Activated gamma-delta T cell treated with Interleukin-2 at 50 U/mL for 16 hours (primary cell): ENCODE results near the gene USE1.

Source experiments
- DNase-seq: peaks from one replicate; pipeline ENCODE4 v3.0.0-alpha.2; 2020

The USE1 gene

DNA sequence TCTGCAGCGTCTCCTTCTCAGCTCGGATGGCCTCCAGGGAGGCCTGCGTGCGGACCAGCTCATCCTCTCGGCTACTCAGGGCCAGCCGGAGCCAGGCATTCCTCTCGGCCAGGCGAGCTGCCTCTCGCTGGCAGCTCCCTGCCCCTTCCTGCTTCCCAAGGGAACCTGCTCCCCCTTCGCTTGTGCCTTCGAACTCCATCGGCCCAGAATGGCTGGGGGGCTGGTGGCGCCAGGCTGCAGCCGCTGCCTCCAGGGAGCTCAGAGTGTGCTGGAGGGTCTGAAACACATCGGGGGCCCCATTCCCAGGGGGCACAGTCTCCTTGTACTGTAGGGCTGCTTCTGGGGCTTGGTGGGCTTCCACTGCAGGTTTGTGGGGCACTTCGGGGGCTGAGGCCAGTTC lies 47.4 kb downstream of the USE1 start:
- DNase-seq = no peak

DNA sequence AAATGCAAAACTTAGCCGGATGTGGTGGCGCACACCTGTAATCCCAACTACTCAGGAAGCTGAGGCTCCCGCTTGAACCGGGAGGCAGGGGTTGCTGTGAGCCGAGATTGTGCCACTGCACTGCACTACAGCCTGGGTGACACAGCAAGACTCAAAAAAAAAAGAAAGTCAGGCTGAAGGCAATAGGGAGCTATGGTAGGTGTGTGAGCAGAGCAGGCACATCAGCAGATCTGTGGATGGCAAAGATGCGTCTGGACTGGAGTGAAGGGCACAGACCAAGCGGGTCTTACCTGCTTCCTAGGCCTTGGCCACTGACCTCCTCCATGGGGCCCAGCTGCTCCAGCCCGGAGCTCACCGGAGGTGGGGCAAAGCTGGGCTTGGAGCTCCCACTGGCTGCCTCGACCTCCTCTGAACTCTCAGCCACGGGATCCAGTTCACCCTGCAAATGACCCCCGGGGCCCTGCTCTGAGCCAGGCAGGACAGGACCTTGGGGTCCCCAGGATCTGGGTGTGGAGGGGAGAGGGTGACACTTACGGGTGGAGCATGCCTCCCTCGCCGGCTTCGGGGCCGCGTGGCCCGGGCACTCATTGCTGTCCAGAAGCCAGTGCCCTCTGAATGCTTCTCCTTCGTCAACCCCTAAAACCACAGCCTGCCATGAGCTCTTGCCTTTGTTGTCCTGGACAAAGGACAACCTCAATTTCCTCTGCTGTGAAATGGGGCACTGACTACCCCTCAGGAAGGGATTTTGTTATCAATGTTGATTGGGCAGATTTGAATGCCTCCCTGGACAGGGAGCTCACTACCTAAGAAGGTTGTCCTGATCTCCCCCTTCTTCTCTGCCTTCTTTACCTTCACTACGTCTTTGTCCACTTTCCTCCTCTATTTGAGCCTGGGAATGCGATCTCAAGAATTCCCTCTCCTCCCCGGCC lies 48.8 kb downstream of the USE1 start:
- DNase-seq = no peak

DNA sequence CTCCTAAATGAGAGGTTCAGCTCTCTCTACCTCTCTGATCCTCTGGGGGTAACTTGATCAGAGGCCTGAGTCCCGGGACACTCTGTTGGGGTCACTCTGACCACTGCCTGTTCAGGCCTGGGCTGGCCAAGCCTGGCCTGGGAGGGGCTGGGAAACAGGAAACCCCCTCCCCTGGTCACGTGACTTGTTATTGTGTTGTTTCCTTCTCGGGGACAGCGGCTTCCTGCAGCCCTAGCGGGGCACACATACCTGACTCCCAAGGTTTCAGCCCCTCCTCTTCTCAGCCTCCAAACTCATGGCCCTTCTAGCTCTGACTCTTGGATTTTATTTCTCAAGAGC lies 49.5 kb downstream of the USE1 start, which contains the start of gene USHBP1:
USHBP1 (minus strand) TSS at position 105 of the 339 bp plus-strand sequence. CDS start 446 bp downstream, outside the sequence.
- no peak for DNase-seq

DNA sequence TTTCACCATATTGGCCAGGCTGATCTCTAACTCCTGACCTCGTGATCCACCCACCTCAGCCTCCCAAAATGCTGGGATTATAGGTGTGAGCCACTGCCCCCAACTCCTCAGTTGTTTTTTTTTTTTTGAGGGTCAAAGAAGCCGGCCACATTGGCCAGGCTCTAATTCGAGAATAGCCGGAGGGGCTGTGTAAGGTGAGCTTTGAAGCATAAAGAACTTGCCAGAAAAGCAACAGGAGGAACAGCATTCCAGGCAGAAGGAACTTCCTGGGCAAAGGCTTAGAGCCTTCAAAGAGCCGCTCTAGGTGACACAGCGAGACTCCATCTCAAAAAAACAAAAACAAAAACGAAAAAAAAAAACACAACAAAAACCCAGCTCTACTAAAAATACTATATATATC lies 50.9 kb downstream of the USE1 start:
- DNase-seq = no peak

DNA sequence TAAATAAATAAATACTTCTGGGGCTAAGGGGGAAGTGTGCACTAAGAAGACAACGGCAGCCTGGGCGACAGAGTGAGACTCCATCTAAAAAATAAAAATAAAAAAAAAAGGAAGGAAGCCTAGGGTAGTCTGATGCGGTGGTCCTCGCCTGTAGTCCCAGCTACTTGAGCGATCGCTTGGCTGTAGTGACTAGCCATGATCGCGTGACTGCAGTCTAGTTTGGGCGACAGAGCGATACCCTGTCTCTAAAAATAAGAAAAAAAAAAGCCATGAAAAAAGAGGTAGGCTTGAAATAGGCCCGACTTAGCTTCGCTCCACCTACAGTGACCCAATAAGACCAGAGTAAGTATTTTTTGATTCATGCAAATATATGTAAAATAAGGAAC lies 51.4 kb downstream of the USE1 start:
- no peak for DNase-seq

DNA sequence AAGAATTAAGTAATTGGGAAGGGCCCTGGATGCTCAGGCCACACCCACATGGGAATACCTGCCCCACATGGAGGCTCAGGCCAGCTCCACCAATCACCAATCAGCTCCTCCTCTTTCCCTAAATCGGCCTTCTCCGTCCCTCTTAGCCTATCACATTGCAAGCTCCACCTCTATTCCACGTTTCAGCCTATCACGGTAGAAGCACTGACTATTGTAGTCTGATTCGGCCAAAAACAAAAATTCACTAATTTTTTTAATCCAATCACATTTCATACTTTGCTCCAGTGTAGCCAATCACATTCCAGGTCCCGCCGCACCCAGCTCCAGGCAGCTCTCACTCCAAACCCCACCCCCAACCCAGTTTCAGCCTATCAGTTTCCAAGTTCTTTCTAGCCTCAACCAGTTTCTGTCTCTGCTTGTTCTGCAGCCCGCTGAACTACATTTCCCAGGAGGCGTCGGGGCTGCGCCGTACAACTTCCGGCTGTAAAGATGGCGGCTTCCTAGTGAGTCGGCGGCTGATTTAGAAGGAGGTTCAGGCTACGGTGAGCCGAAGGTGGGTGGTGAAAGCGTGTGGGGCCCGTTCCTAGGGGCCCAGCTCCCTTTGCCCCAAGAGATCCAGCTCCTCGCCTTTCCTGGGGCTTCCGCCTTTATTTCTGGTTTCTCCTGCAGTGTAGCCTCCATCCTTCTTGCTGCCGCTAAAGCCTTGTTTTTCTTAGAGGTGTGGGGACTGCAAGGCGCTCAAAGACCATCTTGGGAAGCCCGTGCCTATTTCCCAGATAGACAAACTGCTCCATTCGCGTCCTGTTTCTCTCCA lies 52.0 kb downstream of the USE1 start, which contains the start of gene BABAM1:
BABAM1 (plus strand) TSS at position 469 of the 814 bp plus-strand sequence. CDS start 1,364 bp downstream, outside the sequence.
- peak; percentile 94 for DNase-seq

DNA sequence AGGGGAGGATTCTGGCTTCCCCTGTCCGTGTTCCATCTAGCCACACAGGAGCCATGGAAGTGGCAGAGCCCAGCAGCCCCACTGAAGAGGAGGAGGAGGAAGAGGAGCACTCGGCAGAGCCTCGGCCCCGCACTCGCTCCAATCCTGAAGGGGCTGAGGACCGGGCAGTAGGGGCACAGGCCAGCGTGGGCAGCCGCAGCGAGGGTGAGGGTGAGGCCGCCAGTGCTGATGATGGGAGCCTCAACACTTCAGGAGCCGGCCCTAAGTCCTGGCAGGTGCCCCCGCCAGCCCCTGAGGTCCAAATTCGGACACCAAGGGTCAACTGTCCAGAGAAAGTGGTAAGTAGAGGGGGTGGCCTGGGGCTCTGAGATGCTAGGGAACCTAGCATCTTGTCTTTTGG lies 53.6 kb downstream of the USE1 start:
- no peak for DNase-seq
